Measurements from ENCODE around the gene STXBP6.

Gene STXBP6

GRCh38 chr14:24935796-24936195, 114.2 kb downstream of the STXBP6 start:
- DNase-seq (ENCODE audit: low read depth), result no peak
- no peak overlapping the region for H3K4me3 ChIP-seq (ENCODE audit: low read depth, low read length)
- TF ChIP-seq POLR2A (IDR thresholded peaks at IDR 0.05; ENCODE audit: extremely low read depth, insufficient read length) (no peak), MYC (IDR thresholded peaks at IDR 0.05; ENCODE audit: low read depth, low read length) (no peak), MAX (IDR thresholded peaks at IDR 0.05; ENCODE audit: low read depth, low read length) (no peak)
- TF ChIP-seq, protein P1, sequence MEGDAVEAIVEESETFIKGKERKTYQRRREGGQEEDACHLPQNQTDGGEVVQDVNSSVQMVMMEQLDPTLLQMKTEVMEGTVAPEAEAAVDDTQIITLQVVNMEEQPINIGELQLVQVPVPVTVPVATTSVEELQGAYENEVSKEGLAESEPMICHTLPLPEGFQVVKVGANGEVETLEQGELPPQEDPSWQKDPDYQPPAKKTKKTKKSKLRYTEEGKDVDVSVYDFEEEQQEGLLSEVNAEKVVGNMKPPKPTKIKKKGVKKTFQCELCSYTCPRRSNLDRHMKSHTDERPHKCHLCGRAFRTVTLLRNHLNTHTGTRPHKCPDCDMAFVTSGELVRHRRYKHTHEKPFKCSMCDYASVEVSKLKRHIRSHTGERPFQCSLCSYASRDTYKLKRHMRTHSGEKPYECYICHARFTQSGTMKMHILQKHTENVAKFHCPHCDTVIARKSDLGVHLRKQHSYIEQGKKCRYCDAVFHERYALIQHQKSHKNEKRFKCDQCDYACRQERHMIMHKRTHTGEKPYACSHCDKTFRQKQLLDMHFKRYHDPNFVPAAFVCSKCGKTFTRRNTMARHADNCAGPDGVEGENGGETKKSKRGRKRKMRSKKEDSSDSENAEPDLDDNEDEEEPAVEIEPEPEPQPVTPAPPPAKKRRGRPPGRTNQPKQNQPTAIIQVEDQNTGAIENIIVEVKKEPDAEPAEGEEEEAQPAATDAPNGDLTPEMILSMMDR (IDR thresholded peaks at IDR 0.05; ENCODE audit: low read depth, low read length), result no peak

DNA sequence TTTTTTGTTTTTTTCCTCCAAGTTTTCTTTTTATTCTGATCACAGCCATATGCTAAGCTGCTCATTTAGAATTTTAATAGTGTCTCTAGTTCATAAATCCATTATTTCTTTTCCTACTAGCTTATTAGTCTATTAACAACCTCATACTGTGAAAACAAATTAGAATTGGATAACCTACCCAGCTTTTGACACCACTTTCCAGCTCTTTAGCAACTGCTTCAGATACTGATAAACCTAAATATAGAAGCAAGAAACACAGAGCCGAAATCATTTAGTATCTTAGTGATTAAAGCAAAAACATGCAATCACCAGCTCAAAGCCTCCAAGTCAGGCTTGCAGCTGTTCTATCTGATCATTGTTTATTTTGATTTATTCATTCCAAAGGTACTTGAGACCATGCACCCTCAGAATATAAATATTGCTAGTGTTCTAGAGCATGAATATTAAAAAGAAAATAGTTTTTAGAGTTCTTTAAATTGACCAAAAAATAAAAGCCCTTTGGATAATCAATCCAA, 121.5 kb downstream of the STXBP6 start:
- TF ChIP-seq MYC (IDR thresholded peaks at IDR 0.05; ENCODE audit: low read depth, low read length) (no peak), POLR2A (IDR thresholded peaks at IDR 0.05; ENCODE audit: extremely low read depth, insufficient read length) (no peak), MAX (IDR thresholded peaks at IDR 0.05; ENCODE audit: low read depth, low read length) (no peak)
- TF ChIP-seq, protein P1 (IDR thresholded peaks at IDR 0.05; ENCODE audit: low read depth, low read length), result no peak
- H3K4me3 ChIP-seq (ENCODE audit: low read depth, low read length), result no peak overlapping the region
- no peak for DNase-seq (ENCODE audit: low read depth)

DNA sequence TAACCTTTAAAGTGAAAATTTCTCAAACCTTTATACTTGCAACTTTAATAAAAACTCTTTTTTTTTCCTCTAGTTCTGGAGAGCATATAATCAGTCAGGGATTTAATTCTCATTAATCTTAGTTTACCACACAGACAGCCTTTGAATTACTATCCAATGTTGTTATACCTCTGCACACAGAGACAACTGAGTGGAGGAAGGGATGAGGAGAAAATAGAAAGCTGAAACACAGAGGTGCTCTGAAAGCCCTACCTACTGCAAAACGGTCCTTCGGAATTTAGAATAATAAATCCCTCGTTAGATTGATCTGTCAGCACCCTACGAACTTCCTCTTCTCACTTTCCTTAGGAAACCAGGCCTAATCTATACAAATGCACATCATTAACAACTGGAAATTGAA, 122.1 kb downstream of the STXBP6 start:
- no peak for DNase-seq (ENCODE audit: low read depth)
- TF ChIP-seq MAX (IDR thresholded peaks at IDR 0.05; ENCODE audit: low read depth, low read length) (no peak), POLR2A (IDR thresholded peaks at IDR 0.05; ENCODE audit: extremely low read depth, insufficient read length) (no peak), MYC (IDR thresholded peaks at IDR 0.05; ENCODE audit: low read depth, low read length) (no peak)
- TF ChIP-seq, protein P1 (IDR thresholded peaks at IDR 0.05; ENCODE audit: low read depth, low read length), result no peak
- H3K4me3 ChIP-seq (ENCODE audit: low read depth, low read length), result no peak overlapping the region

DNA sequence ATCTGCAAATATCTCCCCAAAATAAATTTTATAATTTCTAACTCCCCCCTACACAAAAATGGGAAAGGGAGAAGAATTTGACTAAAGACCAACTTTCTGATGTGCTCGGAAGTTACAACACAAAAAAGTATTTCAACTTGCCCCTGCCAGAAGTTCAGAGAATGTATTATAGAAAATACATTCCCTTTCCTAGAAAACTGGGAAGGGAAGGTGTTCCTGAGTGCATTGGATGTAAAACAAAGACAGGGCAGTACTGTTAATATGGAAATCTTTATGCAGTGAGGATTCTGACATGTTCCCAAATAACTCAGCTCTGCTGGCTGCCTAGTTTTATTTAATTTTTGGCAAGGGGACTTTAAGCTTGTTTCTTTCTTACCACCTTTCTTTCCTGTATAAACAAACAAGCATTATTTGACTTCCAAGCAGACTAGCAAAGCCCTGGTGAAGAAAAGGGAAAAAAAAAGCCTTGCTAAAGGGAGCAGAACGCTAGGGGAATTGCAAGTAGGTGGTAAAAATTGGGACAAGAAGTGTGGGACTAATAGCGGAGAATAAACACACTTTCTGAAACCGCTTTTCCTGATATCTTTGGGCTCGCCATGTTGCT, 124.1 kb downstream of the STXBP6 start:
- TF ChIP-seq MAX (IDR thresholded peaks at IDR 0.05; ENCODE audit: low read depth, low read length) (no peak), POLR2A (IDR thresholded peaks at IDR 0.05; ENCODE audit: extremely low read depth, insufficient read length) (no peak), MYC (IDR thresholded peaks at IDR 0.05; ENCODE audit: low read depth, low read length) (no peak)
- TF ChIP-seq, protein P1 (IDR thresholded peaks at IDR 0.05; ENCODE audit: low read depth, low read length), result no peak
- H3K4me3 ChIP-seq (ENCODE audit: low read depth, low read length), result no peak overlapping the region
- DNase-seq (ENCODE audit: low read depth), result no peak

DNA sequence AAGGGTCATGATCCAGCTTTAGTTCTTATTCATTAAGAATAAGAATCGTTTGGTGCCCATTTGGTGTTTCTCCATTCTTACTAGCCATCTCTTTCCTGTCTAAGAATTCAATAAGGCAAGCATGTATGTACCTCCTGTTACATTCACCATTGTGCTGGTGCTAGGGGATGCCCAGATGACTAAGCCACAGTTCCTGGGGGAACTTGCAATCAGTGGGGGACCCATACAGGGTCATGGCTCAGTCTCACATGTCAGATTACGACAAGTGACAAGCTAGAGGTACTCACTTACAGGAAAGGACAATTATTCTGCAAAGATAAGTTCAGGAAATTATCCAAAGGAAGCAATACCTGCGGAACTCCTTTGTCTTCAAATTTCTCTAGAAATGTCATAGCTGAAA, 125.4 kb downstream of the STXBP6 start:
- no peak overlapping the region for H3K4me3 ChIP-seq (ENCODE audit: low read depth, low read length)
- TF ChIP-seq POLR2A (IDR thresholded peaks at IDR 0.05; ENCODE audit: extremely low read depth, insufficient read length) (no peak), MYC (IDR thresholded peaks at IDR 0.05; ENCODE audit: low read depth, low read length) (no peak), MAX (IDR thresholded peaks at IDR 0.05; ENCODE audit: low read depth, low read length) (no peak)
- TF ChIP-seq, protein P1 (IDR thresholded peaks at IDR 0.05; ENCODE audit: low read depth, low read length), result no peak
- DNase-seq (ENCODE audit: low read depth), result no peak

Data from NB4 (cell line).